Measurements from ENCODE around the gene SMC3.

Gene SMC3

DNA sequence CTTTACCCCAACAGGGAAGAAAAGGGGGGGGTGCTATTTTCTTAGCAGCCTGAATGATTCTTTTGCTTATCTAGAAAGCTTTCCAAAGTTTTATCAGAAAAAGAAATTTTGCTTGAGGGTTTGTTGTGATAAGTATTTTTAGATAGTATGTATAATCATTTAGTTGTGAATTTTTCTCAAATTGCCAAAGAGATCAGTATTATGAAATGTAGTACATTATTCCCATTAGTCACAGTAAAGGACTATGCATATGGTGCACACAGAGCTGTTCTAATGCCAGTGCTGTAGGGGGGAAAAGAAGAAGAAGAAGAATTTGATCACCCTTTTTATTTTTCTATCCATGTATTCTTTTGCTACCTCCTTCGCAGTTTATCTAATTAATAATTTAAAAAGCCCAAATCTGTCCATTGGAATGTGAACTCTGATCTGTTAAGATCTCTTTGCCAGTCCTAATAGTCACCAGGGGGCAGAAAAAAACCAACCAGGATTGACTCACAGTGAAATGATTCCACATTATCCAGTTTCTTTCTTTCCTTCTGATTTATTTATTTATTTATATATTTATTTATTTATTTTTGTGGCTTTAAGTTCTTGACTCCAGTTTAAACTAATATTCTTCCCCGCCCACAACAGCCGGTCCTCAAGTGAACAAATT is 81.3 kb downstream of the SMC3 start:
- no peak for DNase-seq

- no peak for DNase-seq
Measured at GRCh38 chr10:110649347-110650264, 82.1 kb downstream of the SMC3 start.

- DNase-seq, result no peak
Measured at GRCh38 chr10:110650265-110650668, 82.8 kb downstream of the SMC3 start.

- DNase-seq, result no peak
Measured at GRCh38 chr10:110651044-110651958, 83.8 kb downstream of the SMC3 start.

DNA sequence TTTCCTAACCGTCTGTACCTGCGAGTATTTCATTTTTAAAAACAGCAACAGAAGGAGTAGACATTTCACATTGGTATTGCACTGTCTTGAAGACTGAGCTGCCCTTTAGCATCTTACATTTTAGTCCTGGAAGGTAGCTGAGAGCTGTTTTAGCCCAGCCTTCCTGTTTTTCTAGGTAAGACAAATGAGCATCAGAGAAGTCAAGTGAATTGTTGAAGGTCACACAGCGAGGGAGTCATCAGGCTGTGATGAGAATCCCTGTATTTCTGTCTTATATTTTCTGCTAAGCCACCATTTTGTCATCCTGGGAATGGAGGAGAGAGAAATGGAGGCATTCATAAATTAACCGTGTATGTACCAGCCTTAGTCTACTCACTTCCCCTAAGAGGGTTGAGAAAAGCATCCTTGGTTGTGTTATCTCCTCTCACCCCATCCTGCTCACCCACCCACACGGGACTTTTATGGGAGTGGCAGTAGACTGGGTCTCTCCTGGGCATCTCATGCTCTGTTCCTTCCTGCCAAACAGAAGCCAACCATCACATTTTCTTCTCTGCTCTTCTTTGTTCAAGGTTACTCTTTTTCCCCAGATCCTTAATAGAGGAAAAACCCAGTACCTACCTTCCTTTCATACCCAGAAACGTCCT is 85.1 kb downstream of the SMC3 start:
- DNase-seq, result no peak
